ENCODE results near the gene TMEM35B.
"Not testable (repeated sequence)": the region's sequence is repeated elsewhere in the genome, so short reads cannot be mapped to it uniquely, and the experiment has no call there.

Gene TMEM35B

DNA sequence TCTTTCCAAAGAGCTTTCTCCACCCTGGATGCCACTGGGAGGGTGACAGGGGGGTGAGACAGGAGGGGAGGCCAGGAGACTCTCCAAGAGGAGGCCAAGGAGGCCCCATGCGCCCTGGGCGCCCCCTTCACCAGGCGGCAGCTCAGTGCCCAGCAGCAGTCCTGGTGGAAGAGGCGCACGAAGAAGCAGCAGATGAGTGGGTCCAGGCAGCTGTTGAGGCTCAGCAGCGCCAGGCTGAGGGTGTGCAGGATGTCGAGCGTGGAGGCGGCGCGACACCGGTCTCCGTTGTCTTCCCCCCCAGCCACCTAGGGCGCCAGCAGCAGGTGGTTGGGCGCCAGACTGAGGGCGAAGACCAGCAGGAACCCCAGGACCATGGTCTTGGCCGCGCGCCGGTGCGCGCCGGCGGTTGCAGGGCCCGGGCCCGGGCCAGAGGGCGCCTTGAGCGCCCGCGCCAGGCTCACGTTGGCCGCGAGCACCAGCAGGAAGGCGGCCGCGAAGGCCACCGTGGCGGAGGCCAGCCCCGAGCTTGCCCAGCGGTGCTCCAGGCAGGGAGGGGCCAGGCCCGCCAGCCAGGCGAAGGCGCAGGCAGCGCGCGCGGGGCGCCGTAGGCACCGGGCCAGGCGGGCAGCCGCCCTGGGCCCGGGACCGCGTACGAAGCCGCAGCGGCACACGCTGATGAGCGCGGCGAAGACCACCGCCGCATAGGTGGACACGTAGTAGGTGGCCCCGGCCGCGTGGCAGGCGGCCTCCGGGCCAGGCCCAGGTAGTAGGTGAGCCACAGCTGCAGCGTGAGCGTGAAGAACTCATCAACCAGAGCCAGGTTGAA, 8.6 kb downstream of the TMEM35B start:
- no peak for DNase-seq (ENCODE audit: low read depth, low spot score)

DNA sequence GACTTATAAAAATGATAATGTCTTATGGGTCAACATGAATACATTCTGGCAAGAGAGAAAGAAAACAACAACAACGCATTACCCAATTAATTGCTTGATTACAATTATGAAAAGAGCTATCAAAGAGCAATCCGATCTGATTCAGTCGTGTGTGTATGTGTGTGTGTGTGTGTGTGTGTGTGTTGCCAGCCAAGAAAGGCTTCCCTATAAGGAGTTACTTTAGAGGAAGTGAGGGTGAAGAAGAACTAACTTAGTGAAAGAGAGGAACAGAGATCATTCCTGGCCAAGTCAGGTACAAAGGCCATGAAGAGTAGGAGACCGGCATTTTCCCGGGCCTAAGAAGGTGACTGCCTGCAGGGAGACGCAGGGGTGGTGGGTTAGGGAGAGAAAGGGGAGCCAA, 9.4 kb downstream of the TMEM35B start:
- no peak for DNase-seq (ENCODE audit: low read depth, low spot score)

DNA sequence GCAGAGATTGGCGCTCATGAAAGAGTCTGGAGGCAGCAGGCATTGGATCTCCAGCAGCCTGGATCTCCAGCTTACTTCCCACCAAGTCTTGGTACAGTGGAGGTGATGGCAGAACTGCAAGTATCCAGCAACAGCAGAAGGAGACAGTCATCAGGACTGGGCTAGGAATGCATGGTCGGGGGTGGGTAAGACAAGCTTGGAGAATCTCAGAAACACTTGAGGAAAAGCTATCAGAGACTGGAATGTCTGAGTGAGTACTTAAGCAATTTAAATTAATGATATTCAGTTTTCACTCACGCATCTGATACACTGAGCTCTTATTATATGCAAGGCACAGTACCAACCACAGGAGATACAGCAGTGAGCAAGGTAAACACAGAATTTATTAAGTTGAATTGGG, 9.8 kb downstream of the TMEM35B start:
- DNase-seq (ENCODE audit: low read depth, low spot score), result no peak

DNA sequence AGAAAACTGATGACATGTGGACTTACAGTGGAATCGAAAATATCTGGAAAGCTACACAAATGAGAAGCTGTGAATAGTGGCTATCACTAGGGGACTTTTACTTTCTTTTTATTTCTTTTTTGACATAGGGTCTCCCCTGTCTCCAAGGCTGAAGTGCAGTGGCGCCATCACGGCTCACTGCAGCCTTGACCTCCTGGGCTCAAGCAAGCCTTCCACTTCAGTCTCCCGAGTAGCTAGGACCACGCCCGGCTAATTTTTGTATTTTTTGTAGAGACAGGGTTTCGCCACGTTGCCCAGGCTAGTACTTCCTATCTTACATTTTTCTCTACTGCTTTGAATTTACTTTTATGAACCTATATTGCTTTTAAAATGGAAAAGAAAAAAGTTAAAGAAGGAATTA, 10.5 kb downstream of the TMEM35B start:
- DNase-seq (ENCODE audit: low read depth, low spot score), result no peak

DNA sequence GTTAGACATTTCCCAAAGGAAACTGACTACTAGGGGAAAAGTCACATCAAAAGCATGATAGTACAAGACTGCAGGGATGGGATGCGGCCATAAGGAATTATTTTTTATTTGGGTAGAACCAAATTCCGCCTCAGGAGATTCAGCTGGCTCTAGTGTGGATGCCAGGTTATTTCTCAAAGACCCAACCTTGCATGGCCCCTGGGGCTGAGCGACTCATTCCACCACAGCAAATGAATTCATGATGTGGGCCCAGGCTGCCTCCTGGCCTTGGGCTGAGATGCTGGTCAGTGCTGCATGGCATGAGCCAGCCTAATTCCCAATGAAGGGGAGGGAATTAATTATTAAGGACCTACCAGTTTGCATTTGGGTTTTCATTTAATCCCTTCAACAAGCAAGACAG, 11.8 kb downstream of the TMEM35B start:
- no peak for DNase-seq (ENCODE audit: low read depth, low spot score)

DNA sequence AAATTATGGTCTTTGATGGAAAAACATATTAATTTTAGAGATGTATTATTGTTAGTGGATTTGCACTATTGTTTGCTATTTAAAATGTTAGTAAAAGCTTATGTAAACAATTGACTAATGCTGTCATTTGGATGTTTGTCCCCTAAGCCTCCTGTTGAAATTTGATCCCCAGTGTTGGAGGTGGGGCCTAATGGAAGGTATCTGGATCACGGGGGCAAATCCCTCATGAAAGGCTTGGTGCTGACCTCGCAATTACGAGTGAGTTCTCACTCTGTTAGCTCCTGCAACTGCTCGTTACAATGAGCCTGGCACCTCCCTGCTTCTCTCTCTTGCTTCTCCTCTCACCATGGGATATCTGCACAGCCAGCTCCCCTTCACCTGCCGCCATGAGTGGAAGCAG, 14.3 kb downstream of the TMEM35B start:
- DNase-seq (ENCODE audit: low read depth, low spot score), result peak; percentile 30

DNA sequence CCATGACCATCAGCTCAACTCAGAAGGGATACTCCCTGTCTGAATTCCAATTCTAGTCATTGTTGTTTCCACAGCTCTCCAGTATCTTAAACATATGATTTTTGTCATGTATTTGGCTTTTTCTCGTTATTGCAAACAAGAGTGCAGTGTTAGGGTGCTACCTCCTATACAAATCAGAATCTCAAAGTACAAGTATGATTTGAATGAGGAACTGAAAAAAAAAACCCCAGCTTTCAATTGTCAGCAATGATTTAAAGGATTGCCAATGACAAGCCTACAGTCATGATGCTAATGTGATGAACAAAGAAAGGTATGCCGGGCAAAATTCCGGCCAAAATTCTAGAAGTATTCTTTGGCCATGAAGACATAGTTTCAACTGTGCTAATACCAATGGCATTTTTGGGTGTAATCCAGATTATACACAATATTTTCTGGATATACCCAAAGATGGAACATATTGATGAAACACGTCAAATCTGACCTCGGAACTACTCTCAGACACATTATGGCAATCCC, 14.9 kb downstream of the TMEM35B start:
- DNase-seq (ENCODE audit: low read depth, low spot score), result no peak

DNA sequence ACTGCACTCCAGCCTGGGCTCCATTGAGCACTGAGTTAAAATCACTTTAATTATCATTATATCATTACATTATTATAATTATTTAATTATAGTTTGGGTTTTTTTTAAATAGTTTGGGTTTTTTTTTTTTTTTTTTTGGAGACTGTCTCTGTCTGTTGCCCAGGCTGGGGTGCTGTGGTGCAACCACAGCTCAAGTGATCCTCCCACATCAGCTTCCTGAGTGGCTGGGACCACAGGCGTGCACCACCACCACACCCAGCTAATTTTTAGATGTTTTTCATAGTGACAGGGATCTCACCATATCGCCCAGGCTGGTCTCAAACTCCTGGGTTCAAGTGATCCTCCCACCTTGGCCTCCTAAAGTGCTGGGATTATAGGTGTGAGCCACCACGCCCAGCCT, 16.9 kb downstream of the TMEM35B start:
- DNase-seq (ENCODE audit: low read depth, low spot score), result not testable (repeated sequence)

DNA sequence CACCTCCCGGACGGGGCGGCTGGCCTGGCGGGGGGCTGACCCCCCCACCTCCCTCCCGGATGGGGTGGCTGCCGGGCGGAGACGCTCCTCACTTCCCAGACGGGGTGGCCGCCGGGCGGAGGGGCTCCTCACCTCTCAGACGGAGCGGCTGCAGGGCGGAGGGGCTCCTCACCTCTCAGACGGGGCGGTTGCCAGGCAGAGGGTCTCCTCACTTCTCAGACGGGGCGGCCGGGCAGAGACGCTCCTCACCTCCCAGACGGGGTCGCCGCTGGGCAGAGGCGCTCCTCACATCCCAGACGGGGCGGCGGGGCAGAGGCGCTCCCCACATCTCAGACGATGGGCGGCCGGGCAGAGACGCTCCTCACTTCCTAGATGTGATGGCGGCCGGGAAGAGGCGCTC, 17.5 kb downstream of the TMEM35B start:
- not testable (repeated sequence) for DNase-seq (ENCODE audit: low read depth, low spot score)

DNA sequence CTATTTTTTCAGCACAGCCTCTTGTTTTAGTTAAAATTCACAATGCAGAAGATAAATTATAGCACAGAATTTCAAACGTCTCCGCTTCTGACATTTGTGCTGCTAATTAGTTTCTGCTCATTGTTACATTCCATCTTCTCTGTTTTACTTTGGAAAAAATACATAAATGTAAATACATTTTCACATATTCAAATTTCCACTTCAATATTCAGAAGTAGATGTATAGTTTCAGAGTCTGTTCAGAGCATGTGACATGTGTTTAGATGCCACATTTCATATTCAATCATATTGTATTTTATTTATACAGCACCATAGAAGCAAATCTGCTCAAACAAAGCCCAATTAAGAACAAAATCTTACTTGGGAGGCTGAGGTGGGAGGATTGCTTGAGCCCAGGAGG, 19.6 kb downstream of the TMEM35B start:
- no peak for DNase-seq (ENCODE audit: low read depth, low spot score)

DNA sequence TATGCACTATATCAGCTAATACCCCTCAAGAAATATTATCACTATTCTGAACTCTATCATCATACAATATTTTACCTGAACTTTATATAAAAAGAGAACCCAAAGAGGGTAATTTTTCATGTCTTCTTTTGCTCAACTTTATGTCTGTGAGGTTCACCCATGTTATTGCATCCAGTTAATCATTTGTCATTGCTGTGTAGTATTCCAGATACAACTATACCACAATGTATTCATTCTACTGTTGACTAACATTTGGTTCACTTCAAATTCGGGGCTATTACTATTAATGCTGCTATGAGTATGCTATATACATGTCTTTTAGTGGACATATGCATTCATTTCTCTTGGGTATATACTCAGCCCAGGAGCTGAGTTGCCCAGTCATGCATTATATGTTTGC, 34.7 kb downstream of the TMEM35B start:
- DNase-seq (ENCODE audit: low read depth, low spot score), result no peak

DNA sequence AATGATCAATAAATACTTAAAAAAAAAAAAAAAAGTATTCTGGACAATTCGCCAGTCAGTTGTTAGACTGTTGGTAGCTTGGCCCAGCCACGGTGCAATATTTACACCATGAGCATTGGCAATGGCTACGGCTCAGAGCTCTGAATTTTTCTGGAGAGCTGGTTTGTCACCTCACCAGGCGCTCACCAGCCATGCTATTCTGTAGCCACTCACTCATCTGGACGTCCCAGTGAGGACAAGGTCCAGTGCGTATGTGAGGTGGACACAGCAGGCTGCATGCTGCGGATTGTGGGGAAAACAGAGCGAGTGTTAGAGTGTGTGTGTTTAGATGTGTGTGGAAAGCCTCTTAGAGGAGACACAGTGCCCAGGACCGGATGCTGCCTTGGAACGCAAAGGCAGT, 36.4 kb downstream of the TMEM35B start:
- DNase-seq (ENCODE audit: low read depth, low spot score), result not testable (repeated sequence)

DNA sequence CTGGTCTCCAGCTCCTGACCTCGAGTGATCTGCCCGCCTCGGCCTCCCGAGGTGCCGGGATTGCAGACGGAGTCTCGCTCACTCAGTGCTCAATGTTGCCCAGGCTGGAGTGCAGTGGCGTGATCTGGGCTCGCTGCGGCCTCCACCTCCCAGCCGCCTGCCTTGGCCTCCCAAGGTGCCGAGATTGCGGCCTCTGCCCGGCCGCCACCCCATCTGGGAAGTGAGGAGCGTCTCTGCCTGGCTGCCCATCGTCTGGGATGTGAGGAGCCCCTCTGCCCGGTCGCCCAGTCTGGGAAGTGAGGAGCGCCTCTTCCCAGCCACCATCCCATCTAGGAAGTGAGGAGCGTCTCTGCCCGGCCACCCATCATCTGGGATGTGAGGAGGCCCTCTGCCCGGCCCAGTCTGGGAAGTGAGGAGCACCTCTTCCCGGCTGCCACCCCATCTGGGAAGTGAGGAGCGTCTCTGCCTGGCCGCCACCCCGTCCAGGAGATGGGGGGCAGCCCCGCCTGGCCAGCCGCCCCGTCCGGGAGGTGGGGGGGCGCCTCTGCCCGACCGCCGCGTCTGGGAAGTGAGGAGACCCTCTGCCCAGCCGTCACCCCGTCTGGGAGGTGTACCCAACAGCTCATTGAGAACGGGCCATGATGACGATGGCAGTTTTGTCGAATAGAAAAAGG, 37.4 kb downstream of the TMEM35B start:
- DNase-seq (ENCODE audit: low read depth, low spot score), result not testable (repeated sequence)

DNA sequence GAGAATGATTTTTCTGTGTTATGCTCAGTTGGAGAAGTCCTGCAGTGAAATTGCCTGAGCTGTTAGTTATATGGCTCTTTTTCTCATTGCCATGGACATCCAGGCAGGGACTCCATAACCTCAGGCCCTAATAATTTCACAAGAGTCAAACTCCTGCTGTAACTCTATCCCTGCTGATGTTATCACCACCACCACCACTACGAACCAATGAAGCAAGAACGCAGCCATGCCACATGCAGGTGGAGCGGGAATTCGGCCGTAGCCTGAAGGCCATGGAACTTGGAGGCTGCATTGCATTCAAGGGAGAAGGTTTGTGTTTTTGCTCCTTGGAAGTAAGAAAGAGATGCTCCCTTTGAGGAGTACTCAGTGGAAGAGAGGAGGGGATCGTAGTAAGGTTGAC, 38.9 kb downstream of the TMEM35B start:
- no peak for DNase-seq (ENCODE audit: low read depth, low spot score)

DNA sequence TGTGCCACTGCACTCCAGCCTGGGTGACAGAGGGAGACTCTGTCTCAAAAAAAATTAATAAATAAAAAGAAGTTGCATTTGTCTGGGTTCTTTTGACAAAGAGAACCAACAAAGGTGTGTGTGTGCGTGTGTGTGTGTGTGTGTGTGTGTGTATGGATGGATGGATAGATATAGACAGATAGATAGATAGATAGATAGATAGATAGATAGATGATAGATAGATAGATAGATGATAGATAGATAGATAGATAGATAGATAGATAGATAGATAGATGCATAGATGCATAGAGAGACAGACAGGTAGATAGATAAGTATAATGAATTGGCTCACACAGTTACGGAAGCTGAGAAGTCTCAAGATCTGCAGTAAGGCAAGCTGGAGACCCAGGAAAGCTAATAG, 43.3 kb downstream of the TMEM35B start:
- not testable (repeated sequence) for DNase-seq (ENCODE audit: low read depth, low spot score)
